OCI-LY1 (cell line): Measurements from ENCODE around the gene CTNNA3.

Source experiments
- H2AFZ ChIP-seq: fragments of 200-600 bp; sonication (generic), shearing (Covaris generic); 2 replicates; pipeline ENCODE4 v1.6.0; 2014; ENCODE audit warnings: antibody characterized with exemption, mild to moderate bottlenecking, low read length
- H3F3A ChIP-seq: fragments of 200-600 bp; sonication (generic), shearing (Covaris generic); 2 replicates; pipeline ENCODE4 v1.6.0; 2014; ENCODE audit warnings: mild to moderate bottlenecking, antibody characterized with exemption, low read length, moderate library complexity; ENCODE audit not compliant: insufficient read depth
- H3K27ac ChIP-seq: fragments of 200-600 bp; sonication (generic); 2 replicates; pipeline ENCODE4 v1.5.1; 2014; ENCODE audit warnings: low read length, mixed run types, mild to moderate bottlenecking, low read depth; ENCODE audit not compliant: poor library complexity, severe bottlenecking
- H3K27me3 ChIP-seq: fragments of 200-600 bp; sonication (generic); 2 replicates; pipeline ENCODE4 v1.6.0; 2014; ENCODE audit warnings: antibody characterized with exemption, mild to moderate bottlenecking, low read length, moderate library complexity; ENCODE audit not compliant: insufficient read depth
- H3K36me3 ChIP-seq: fragments of 200-600 bp; sonication (generic); 2 replicates; pipeline ENCODE4 v1.6.1; 2014; ENCODE audit warnings: mild to moderate bottlenecking, antibody characterized with exemption, low read length, moderate library complexity, mixed read lengths; ENCODE audit not compliant: insufficient read depth
- H3K4me1 ChIP-seq: fragments of 200-600 bp; sonication (generic); 2 replicates; pipeline ENCODE4 v1.5.1; 2014; ENCODE audit warnings: mild to moderate bottlenecking, low read length, moderate library complexity; ENCODE audit not compliant: insufficient read depth, severe bottlenecking
- H3K4me2 ChIP-seq: fragments of 200-600 bp; sonication (generic), shearing (Covaris generic); 2 replicates; pipeline ENCODE4 v1.6.1; 2014; ENCODE audit warnings: low read length
- H3K4me3 ChIP-seq: fragments of 200-600 bp; sonication (generic); 2 replicates; pipeline ENCODE4 v1.5.1; 2014; ENCODE audit warnings: low read length, low read depth, mild to moderate bottlenecking, mixed read lengths; ENCODE audit not compliant: poor library complexity, severe bottlenecking
- H3K79me2 ChIP-seq: fragments of 200-600 bp; shearing (Covaris generic); 2 replicates; pipeline ENCODE4 v1.6.1; 2016; ENCODE audit warnings: mixed run types, low read length, mixed read lengths; ENCODE audit not compliant: insufficient read depth
- H3K9ac ChIP-seq: fragments of 200-600 bp; sonication (generic), shearing (Covaris generic); 2 replicates; pipeline ENCODE4 v1.6.1; 2014; ENCODE audit warnings: mild to moderate bottlenecking, low read length, mixed read lengths
- H3K9me2 ChIP-seq: fragments of 200-600 bp; sonication (generic), shearing (Covaris generic); 2 replicates; pipeline ENCODE4 v1.6.1; 2014; ENCODE audit warnings: low read depth, mild to moderate bottlenecking, low read length, mixed read lengths
- H3K9me3 ChIP-seq: fragments of 200-600 bp; shearing (Covaris generic); 2 replicates; pipeline ENCODE4 v1.6.1; 2014; ENCODE audit warnings: low read length, mixed read lengths
- H4K20me1 ChIP-seq: fragments of 200-600 bp; sonication (generic), shearing (Covaris generic); 2 replicates; pipeline ENCODE4 v1.6.0; 2016; ENCODE audit warnings: mild to moderate bottlenecking, low read length; ENCODE audit not compliant: insufficient read depth
- CTCF ChIP-seq: fragments of 200-600 bp; sonication (generic), shearing (Covaris generic); IDR thresholded peaks from 2 replicates; pipeline ENCODE4 v1.5.1; 2017; ENCODE audit warnings: mild to moderate bottlenecking, antibody characterized with exemption, low read length, moderate library complexity, mixed read lengths
- EZH2 ChIP-seq: fragments of 200-600 bp; sonication (generic), shearing (Covaris generic); IDR thresholded peaks from 2 replicates; pipeline ENCODE4 v1.8.0; 2017; ENCODE audit warnings: borderline replicate concordance, mixed run types, mild to moderate bottlenecking, antibody characterized with exemption, low read length, moderate library complexity, mixed read lengths

Gene CTNNA3

DNA sequence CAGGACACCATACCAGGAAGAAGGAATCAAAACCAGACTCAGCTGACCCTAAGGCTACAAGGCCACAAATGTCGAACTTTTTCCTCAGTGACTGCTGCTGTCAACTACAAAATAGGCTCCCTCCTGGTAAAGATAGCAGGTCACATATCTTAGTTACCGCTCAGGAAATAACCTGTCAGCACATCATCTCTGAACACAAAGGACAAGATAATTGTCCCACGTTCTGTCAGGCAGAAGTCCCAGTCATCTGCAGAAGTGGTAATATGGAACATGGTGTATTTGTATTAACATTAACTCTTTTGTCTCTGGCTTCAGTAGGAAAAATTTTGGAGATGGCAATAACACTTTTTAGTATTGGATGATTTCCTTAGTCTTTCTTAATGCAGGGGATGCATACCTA, 1400.4 kb downstream of the CTNNA3 start:
- H2AFZ ChIP-seq: no peak overlapping the region
- no peak overlapping the region for H3K27ac ChIP-seq
- TF ChIP-seq EZH2: no peak
- no peak for TF ChIP-seq CTCF
- no peaks in the 10 kb centered on the region for H3K4me1 ChIP-seq
- H3F3A ChIP-seq: no peaks in the 10 kb centered on the region
- no peak overlapping the region for H3K9ac ChIP-seq
- no peaks in the 10 kb centered on the region for H3K36me3 ChIP-seq
- no peaks in the 10 kb centered on the region for H3K9me2 ChIP-seq
- H3K79me2 ChIP-seq: no peaks in the 10 kb centered on the region
- no peak overlapping the region for H3K4me3 ChIP-seq
- no peak overlapping the region for H3K4me2 ChIP-seq
- H3K9me3 ChIP-seq: no peaks in the 10 kb centered on the region
- no peaks in the 10 kb centered on the region for H4K20me1 ChIP-seq
- no peaks in the 10 kb centered on the region for H3K27me3 ChIP-seq

- H3K9me2 ChIP-seq: no peaks in the 10 kb centered on the region
- no peaks in the 10 kb centered on the region for H4K20me1 ChIP-seq
- H3K9ac ChIP-seq: no peak overlapping the region
- TF ChIP-seq CTCF: no peak
- no peak for TF ChIP-seq EZH2
- no peak overlapping the region for H2AFZ ChIP-seq
- H3K27me3 ChIP-seq: no peaks in the 10 kb centered on the region
- no peak overlapping the region for H3K4me2 ChIP-seq
- H3K4me3 ChIP-seq: no peak overlapping the region
- no peaks in the 10 kb centered on the region for H3K36me3 ChIP-seq
- no peak overlapping the region for H3K27ac ChIP-seq
- H3F3A ChIP-seq: no peaks in the 10 kb centered on the region
- no peaks in the 10 kb centered on the region for H3K4me1 ChIP-seq
- no peaks in the 10 kb centered on the region for H3K79me2 ChIP-seq
- H3K9me3 ChIP-seq: no peaks in the 10 kb centered on the region
Measured at GRCh38 chr10:66294538-66294937, 1401.5 kb downstream of the CTNNA3 start.

DNA sequence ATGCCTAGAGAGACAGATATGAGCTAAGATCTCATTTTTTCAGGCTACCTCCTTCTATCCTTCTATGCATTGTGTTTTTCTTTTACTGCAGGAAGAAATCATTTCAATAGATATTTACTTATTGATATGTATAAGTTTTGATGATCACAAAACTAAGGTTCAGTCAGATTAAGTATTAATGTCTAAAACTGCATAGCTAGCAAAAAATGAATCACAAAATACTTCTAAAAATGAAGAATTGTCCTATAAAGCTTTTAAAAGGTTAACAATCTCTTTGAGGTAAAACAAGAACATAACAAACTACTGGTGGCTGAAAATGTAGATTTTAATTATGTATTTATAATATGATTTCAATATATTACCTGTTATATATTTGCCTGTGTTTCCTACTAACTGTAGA, 1403.1 kb downstream of the CTNNA3 start:
- no peak overlapping the region for H3K4me2 ChIP-seq
- TF ChIP-seq EZH2 (no peak), CTCF (no peak)
- H3K4me1 ChIP-seq: no peaks in the 10 kb centered on the region
- H3K9ac ChIP-seq: no peak overlapping the region
- no peaks in the 10 kb centered on the region for H3K9me3 ChIP-seq
- H3K27me3 ChIP-seq: no peaks in the 10 kb centered on the region
- no peaks in the 10 kb centered on the region for H3K36me3 ChIP-seq
- H3F3A ChIP-seq: no peaks in the 10 kb centered on the region
- H3K79me2 ChIP-seq: no peaks in the 10 kb centered on the region
- no peak overlapping the region for H3K27ac ChIP-seq
- H2AFZ ChIP-seq: no peak overlapping the region
- no peaks in the 10 kb centered on the region for H4K20me1 ChIP-seq
- no peak overlapping the region for H3K4me3 ChIP-seq
- H3K9me2 ChIP-seq: no peaks in the 10 kb centered on the region
